Mucosa of descending colon (tissue), 3 donors: ENCODE measurements around the gene CD226. TPM values are rescaled to one million over a fixed set of nuclear protein-coding genes. Genes with fewer than 3 reads are reported as not detected.

Source experiments
- ATAC-seq: fragments of 200-7000 bp; cut with Tn5 transposase; one replicate; pipeline ENCODE4 v1.9.1; 2020; ENCODE audit warnings: mild to moderate bottlenecking, moderate library complexity
- DNase-seq, 3 donors: peaks; one replicate each; pipeline ENCODE4 v3.0.0-alpha.2; 2020
- H3K36me3 ChIP-seq: fragments of 200-600 bp; one replicate; pipeline ENCODE4 v1.8.0; 2021; ENCODE audit warnings: low read depth, mild to moderate bottlenecking
- H3K4me1 ChIP-seq: fragments of 200-600 bp; one replicate; pipeline ENCODE4 v1.8.0; 2021; ENCODE audit warnings: low read depth, mild to moderate bottlenecking
- H3K4me3 ChIP-seq: fragments of 200-600 bp; one replicate; pipeline ENCODE4 v1.8.0; 2021; ENCODE audit warnings: mild to moderate bottlenecking
- H3K9me3 ChIP-seq: fragments of 200-600 bp; one replicate; pipeline ENCODE4 v1.8.0; 2021; ENCODE audit warnings: mild to moderate bottlenecking
- intact Hi-C, 2 donors: fragments of 100-400 bp; cut with DNase I in 1 of 2; cut with micrococcal nuclease in 1 of 2; formaldehyde crosslinking; loops; one replicate each; pipeline versions ENCODE4 v1.11.0 to v1.11.1; 2022; cut with DNase I, micrococcal nuclease
- total RNA-seq, 3 donors: library from RNA; stranded (reverse); fragmentation: NEBNext Ultra II Directional in 2 of 3; extraction: Animal tissue kit (Norgen Biotek cat#: 25700) in 2 of 3; gene quantifications; one replicate each; pipeline versions ENCODE4 v1.2.1 to v1.2.4, GENCODE V29; 2021 to 2023
- TF ChIP-seq, protein P1 (sequence below): fragments of 200-600 bp; IDR thresholded peaks from one replicate; pipeline ENCODE4 v1.8.0; 2022; ENCODE audit warnings: antibody characterized with exemption, mild to moderate bottlenecking
- donor health status: DM: no; HTN: no; CAD: no; lungs with moderate emphysema.
- donor health status: DM: no; HTN: no; CAD: no.
- donor health status: DM: no; HTN: yes; CAD: no.

The CD226 gene
- total RNA-seq, 3 donors from 2014 or later = 1.2 to 2.7 (median 2.0) TPM

DNA sequence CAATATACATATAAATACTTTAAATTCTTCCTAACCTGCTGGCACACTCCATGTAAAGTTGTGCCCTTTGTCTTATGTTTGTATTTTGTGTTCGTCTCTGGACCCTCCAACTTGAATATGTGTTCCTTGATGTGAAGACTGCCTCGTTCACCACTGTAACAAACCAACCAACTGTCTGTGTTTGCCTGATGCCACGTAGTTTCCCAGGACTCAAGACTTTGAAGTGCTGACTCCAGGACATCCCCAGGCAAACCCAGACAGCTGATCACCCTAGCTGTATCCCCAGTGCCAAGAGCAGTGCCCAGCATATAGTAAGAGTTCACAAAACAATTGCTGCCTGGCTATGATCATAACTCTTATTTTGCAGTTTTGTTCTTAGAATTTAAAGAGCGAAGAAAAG is 15.5 kb upstream of the CD226 start:
- no peaks in the 10 kb centered on the region for H3K4me1 ChIP-seq
- no peaks in the 10 kb centered on the region for H3K36me3 ChIP-seq
- DNase-seq (no peak), ATAC-seq (no peak)
- intact Hi-C loops = no loop called here
- no peaks in the 10 kb centered on the region for H3K9me3 ChIP-seq
- H3K4me3 ChIP-seq = no peak overlapping the region
- TF ChIP-seq, protein P1, sequence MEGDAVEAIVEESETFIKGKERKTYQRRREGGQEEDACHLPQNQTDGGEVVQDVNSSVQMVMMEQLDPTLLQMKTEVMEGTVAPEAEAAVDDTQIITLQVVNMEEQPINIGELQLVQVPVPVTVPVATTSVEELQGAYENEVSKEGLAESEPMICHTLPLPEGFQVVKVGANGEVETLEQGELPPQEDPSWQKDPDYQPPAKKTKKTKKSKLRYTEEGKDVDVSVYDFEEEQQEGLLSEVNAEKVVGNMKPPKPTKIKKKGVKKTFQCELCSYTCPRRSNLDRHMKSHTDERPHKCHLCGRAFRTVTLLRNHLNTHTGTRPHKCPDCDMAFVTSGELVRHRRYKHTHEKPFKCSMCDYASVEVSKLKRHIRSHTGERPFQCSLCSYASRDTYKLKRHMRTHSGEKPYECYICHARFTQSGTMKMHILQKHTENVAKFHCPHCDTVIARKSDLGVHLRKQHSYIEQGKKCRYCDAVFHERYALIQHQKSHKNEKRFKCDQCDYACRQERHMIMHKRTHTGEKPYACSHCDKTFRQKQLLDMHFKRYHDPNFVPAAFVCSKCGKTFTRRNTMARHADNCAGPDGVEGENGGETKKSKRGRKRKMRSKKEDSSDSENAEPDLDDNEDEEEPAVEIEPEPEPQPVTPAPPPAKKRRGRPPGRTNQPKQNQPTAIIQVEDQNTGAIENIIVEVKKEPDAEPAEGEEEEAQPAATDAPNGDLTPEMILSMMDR = no peak

DNA sequence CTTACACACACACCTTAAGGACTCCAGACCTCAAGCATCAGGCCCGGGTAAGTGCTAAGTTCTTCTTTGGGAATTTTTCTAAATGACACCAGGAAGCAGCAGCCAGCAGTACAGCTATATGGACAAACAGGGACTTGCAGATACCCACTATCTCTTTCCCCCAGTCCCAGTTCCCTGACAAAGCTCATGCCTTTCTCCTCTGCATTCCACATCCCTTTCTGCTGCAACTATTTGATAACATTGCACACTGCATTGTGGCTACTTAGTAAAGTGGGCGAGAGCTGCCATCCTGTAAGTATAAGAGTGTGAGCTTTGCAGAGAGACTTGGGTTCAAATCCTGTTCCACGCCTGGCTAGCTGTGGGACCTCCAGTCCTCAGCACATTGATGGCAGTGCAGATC is 14.0 kb upstream of the CD226 start:
- intact Hi-C loops = no loop called here
- DNase-seq (no peak), ATAC-seq (no peak)

DNA sequence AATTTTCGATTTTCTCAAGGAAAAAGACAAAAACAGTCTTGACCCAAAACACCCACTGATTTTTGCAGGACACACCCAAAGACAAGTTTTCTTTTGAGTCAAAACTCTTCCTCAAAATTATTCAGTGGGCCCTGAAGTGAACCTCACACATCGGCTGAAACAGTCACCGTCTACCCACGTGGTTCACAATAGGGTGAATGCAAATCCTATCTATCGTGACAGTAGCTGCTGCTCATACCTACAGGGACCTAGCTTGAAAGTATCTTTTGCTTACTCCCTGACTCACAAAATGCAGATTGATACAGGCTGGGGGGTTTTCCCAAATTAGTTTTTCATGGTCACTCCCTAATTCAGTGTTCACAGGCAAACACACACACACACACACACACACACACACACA is 10.7 kb upstream of the CD226 start:
- TF ChIP-seq, protein P1 = no peak
- Histone ChIP-seq H3K4me3 (no peak overlapping the region), H3K36me3 (no peaks in the 10 kb centered on the region), H3K9me3 (no peaks in the 10 kb centered on the region), H3K4me1 (no peaks in the 10 kb centered on the region)
- DNase-seq = no peak
- intact Hi-C loops = no loop called here
- ATAC-seq = no peak

More for the DNA sequence above, 14.0 kb upstream of the CD226 start:
- TF ChIP-seq, protein P1 = no peak
- no peaks in the 10 kb centered on the region for H3K9me3 ChIP-seq
- H3K36me3 ChIP-seq = no peaks in the 10 kb centered on the region
- no peaks in the 10 kb centered on the region for H3K4me1 ChIP-seq
- no peak overlapping the region for H3K4me3 ChIP-seq

DNA sequence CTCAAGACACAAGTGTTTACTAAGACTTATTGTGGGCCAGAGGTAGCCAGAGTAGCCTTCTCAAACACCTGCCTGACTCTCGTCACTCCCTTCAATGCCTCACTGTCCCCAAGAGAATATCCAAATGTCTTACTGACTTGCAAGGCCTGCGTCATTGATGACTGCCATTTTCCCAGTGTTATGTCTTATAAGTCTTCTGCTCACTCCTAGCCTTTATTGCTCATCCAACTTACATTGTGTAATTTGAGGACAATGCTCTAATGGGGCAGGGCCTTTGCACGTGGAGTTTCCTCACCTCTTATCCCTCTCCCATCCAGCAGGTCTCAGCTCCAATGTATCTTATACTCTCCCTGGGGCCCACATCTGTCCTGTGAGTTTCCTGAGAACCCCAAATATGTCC is 10.1 kb upstream of the CD226 start:
- ATAC-seq = no peak
- DNase-seq = no peak
- TF ChIP-seq, protein P1 = no peak
- Histone ChIP-seq H3K4me3 (no peak overlapping the region), H3K9me3 (no peaks in the 10 kb centered on the region), H3K4me1 (no peaks in the 10 kb centered on the region), H3K36me3 (no peaks in the 10 kb centered on the region)
- intact Hi-C loops = no loop called here

DNA sequence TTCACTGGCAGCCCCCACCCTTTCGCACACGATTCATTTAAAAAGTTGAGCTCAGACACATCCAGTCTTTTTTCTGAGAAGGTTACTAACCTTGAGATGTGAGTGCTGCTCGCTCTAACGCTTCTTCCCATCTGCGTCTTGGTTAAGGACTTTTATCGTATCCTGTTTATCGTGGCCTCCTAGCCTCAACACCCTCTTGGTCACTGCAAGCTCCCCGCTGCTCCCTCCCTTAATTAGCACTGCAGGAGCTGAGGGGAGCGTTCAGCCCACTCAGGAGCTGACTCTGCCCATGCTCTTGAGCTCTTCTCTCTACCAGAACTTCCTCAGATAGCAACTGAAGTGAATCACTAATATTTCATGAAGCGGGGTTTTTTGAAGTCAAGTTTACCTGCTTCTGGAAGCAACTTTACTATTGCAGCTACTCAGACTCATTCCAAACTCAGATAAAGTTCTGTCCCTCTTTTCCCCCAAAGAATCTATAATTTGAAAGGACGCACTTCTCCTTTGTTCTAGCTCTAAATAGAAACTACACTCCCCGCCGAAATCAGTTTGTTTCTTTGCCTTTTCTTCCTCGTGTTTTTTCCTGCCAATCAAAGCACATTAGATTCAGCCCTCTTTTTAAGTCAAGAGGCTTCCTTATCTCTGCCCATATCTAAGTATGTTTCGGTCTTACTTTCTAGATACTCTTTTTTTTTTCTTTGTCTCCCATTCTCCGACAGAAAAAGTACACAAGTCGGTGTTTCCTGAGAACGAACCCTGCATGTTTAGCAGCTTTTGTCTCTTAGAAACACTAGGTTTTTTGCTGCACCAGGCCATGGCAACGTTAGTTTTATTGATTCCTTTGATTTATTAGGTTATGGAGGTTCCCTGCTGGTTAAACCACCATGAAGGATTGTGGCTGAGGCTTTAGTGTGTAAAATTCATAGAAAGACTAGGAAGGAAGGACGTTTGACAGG is 9.3 kb upstream of the CD226 start:
- TF ChIP-seq, protein P1 = no peak
- no peaks in the 10 kb centered on the region for H3K4me1 ChIP-seq
- no peaks in the 10 kb centered on the region for H3K9me3 ChIP-seq
- DNase-seq (no peak), ATAC-seq (peak; percentile 40)
- intact Hi-C loops = no loop called here
- no peak overlapping the region for H3K4me3 ChIP-seq
- H3K36me3 ChIP-seq = no peaks in the 10 kb centered on the region
